ENCODE data around the gene ACTR2. TPM values are rescaled to one million over a fixed set of nuclear protein-coding genes. Genes with fewer than 3 reads are reported as not detected.

ACTR2 gene
- total and polyA plus RNA-seq, 2 of the 13 experiments (the other 11 are each of a cell fraction or from before 2014, with no cell fraction given), result 51.2 to 100 TPM

DNA sequence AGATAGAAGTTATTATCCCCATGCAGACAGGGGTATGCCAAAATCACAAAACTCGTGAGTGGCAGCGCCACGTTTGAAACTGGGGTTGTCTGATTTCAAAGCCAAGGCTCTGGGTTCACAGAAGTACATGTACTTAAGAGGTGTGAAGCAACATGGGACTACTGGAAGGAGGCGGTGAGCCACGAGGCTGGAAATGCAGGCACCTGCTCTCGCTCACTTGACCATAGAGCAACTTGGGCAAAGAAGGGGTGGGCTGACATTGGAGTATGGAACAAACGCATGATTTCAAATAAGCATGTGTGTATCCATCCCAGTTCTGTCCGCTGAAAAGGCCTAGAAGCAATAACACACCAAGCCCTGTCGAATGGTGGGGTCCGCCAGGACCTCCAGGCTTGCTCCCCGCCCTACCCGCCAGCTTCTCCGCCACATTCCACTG lies 593 bp upstream of the ACTR2 start (continued):
- TF ChIP-seq ZFP36L1 (CRISPR knock-in tag; IDR thresholded peaks at IDR 0.05) (peak; percentile 51; the same call in 1 of the 2 replicates), NR2F2 (IDR thresholded peaks at IDR 0.05; ENCODE audit: borderline replicate concordance, low read depth) (no peak), WIZ (CRISPR knock-in tag; IDR thresholded peaks at IDR 0.05) (no peak), RXRA (CRISPR knock-in tag; IDR thresholded peaks at IDR 0.05) (no peak), ZIK1 (CRISPR knock-in tag; IDR thresholded peaks at IDR 0.05; ENCODE audit: borderline replicate concordance, low read depth) (no peak), ZNF720 (CRISPR knock-in tag; IDR thresholded peaks at IDR 0.05) (no peak), ZFP36 (IDR thresholded peaks at IDR 0.05; ENCODE audit: borderline replicate concordance, low read depth, low read length, partially characterized antibody) (no peak), POLR2AphosphoS2 (IDR thresholded peaks at IDR 0.05; ENCODE audit: low read depth, low read length) (no peak), ZNF652 (CRISPR knock-in tag; IDR thresholded peaks at IDR 0.05; ENCODE audit: borderline replicate concordance, low read depth) (no peak), ZNF768 (CRISPR knock-in tag; IDR thresholded peaks at IDR 0.05) (no peak), BORCS8-MEF2B (CRISPR knock-in tag; IDR thresholded peaks at IDR 0.05) (no peak), ZNF282 (IDR thresholded peaks at IDR 0.05; ENCODE audit: partially characterized antibody) (no peak), KDM2A (CRISPR knock-in tag; IDR thresholded peaks at IDR 0.05; ENCODE audit: borderline replicate concordance, low read depth) (no peak), ZFP37 (CRISPR knock-in tag; IDR thresholded peaks at IDR 0.05; ENCODE audit: borderline replicate concordance) (no peak), HMG20B (CRISPR knock-in tag; conservative IDR thresholded peaks at IDR 0.05) (no peak), KLF13 (CRISPR knock-in tag; IDR thresholded peaks at IDR 0.05) (no peak), ZNF883 (CRISPR knock-in tag; IDR thresholded peaks at IDR 0.05; ENCODE audit: not compliant biosample characterization) (no peak), FOSL1 (CRISPR knock-in tag; IDR thresholded peaks at IDR 0.05; ENCODE audit: borderline replicate concordance) (no peak), ZNF274 (CRISPR knock-in tag; IDR thresholded peaks at IDR 0.05) (no peak; the same call in 1 of the 2 replicates)
- TF ChIP-seq, protein P1, sequence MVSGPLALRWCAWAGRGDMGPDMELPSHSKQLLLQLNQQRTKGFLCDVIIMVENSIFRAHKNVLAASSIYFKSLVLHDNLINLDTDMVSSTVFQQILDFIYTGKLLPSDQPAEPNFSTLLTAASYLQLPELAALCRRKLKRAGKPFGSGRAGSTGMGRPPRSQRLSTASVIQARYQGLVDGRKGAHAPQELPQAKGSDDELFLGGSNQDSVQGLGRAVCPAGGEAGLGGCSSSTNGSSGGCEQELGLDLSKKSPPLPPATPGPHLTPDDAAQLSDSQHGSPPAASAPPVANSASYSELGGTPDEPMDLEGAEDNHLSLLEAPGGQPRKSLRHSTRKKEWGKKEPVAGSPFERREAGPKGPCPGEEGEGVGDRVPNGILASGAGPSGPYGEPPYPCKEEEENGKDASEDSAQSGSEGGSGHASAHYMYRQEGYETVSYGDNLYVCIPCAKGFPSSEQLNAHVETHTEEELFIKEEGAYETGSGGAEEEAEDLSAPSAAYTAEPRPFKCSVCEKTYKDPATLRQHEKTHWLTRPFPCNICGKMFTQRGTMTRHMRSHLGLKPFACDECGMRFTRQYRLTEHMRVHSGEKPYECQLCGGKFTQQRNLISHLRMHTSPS (CRISPR knock-in tag; IDR thresholded peaks at IDR 0.05; ENCODE audit: low read depth), result 0 out of 2 replicates have a peak, but pooled peaks have one; percentile 17
- TF ChIP-seq, protein P2, sequence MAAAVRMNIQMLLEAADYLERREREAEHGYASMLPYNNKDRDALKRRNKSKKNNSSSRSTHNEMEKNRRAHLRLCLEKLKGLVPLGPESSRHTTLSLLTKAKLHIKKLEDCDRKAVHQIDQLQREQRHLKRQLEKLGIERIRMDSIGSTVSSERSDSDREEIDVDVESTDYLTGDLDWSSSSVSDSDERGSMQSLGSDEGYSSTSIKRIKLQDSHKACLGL (CRISPR knock-in tag; IDR thresholded peaks at IDR 0.05), result no peak
- TF ChIP-seq, protein P3, sequence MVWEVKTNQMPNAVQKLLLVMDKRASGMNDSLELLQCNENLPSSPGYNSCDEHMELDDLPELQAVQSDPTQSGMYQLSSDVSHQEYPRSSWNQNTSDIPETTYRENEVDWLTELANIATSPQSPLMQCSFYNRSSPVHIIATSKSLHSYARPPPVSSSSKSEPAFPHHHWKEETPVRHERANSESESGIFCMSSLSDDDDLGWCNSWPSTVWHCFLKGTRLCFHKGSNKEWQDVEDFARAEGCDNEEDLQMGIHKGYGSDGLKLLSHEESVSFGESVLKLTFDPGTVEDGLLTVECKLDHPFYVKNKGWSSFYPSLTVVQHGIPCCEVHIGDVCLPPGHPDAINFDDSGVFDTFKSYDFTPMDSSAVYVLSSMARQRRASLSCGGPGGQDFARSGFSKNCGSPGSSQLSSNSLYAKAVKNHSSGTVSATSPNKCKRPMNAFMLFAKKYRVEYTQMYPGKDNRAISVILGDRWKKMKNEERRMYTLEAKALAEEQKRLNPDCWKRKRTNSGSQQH (CRISPR knock-in tag; IDR thresholded peaks at IDR 0.05; ENCODE audit: low read depth), result no peak
- TF ChIP-seq, protein P4, sequence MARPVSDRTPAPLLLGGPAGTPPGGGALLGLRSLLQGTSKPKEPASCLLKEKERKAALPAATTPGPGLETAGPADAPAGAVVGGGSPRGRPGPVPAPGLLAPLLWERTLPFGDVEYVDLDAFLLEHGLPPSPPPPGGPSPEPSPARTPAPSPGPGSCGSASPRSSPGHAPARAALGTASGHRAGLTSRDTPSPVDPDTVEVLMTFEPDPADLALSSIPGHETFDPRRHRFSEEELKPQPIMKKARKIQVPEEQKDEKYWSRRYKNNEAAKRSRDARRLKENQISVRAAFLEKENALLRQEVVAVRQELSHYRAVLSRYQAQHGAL (CRISPR knock-in tag; IDR thresholded peaks at IDR 0.05; ENCODE audit: not compliant biosample characterization), result no peak
- TF ChIP-seq, protein P5, sequence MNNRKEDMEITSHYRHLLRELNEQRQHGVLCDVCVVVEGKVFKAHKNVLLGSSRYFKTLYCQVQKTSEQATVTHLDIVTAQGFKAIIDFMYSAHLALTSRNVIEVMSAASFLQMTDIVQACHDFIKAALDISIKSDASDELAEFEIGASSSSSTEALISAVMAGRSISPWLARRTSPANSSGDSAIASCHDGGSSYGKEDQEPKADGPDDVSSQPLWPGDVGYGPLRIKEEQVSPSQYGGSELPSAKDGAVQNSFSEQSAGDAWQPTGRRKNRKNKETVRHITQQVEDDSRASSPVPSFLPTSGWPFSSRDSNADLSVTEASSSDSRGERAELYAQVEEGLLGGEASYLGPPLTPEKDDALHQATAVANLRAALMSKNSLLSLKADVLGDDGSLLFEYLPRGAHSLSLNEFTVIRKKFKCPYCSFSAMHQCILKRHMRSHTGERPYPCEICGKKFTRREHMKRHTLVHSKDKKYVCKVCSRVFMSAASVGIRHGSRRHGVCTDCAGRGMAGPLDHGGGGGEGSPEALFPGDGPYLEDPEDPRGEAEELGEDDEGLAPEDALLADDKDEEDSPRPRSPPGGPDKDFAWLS (CRISPR knock-in tag; IDR thresholded peaks at IDR 0.05; ENCODE audit: borderline replicate concordance), result no peak; the same call in 1 of the 2 replicates

All from HepG2 (cell line).